Measurements from ENCODE around the gene CCR3. TPM values are rescaled to one million over a fixed set of nuclear protein-coding genes. Genes with fewer than 3 reads are reported as not detected.

Gene CCR3
- total RNA-seq, 1 donor from 2014 or later: not detected

DNA sequence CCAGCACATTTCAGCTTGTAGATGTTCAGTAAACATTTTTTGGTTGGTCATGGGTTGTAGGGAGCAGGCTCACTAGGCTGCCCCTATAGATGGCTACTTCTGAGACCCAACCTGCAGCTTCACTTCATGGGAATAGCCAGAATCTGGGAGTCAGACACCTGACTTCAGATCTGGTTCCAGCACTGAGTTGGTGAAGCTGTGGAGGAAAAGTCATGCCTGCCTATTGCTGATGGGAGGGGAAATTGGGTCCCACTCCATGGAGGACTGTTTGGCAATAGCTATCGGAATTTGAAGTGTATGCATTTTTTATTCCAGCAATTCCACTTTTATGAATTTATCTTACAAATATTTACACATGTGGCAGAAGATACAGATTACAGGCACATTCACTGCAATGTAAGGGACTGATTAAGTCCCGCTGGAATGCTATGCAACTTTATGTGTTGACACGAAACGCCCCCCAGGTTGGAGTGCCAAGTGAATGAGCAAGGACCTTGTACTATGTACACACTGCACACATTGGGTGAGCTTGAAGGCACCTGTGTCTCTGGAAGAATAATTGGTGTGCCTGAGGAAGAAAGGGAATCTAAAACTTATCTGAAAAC is 26.3 kb upstream of the CCR3 start:
- DNase-seq (ENCODE audit: low spot score): no peak

GRCh38 chr3:46218196-46218709 is 24.0 kb upstream of the CCR3 start:
- intact Hi-C loops (cut with DNase I): no loop called here
- DNase-seq (ENCODE audit: low spot score): no peak

More for the DNA sequence above, 26.3 kb upstream of the CCR3 start:
- intact Hi-C loops (cut with DNase I): no loop called here

GRCh38 chr3:46221391-46221790 is 20.9 kb upstream of the CCR3 start:
- DNase-seq (ENCODE audit: low spot score): no peak
- intact Hi-C loops (cut with DNase I): no loop called here

- intact Hi-C loops (cut with DNase I): no loop called here
- no peak for DNase-seq (ENCODE audit: low spot score)
These were observed 20.3 kb upstream of the CCR3 start for GRCh38 chr3:46221938-46222337.

DNA sequence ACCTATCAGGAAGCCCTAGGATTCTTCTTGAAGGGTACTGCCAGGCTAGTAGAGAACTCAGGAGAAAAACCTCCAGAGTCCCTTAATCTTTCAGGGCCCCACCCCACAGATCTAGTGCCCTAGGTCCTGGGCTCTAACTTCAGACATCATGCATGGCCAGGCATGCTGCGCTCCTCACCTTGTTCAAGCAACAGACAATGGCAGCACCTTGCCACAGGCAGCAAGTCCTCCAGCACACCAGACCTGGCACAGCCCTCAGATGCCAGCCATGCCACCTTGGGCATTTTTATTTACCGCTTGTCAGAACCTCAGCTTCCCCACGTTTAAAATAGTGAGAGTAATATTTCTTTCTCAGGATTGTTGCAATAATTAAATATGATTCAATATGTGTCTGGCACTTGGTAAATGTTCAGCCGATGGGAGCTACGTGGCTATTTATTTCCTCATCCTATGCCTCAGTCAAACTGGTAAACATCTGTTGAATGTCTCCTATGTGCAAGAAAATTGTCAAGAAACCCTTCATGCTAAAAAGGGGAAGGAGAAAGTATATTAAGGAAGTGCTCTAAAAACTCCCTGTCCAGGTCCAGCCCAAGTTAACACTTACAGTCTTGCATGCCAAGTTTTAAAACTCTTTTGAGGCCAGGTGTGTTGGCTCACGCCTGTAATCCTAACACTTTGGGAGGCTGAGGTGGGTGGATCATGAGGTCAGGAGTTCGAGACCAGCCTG is 19.7 kb upstream of the CCR3 start:
- no peak for DNase-seq (ENCODE audit: low spot score)
- intact Hi-C loops (cut with DNase I): no loop called here

DNA sequence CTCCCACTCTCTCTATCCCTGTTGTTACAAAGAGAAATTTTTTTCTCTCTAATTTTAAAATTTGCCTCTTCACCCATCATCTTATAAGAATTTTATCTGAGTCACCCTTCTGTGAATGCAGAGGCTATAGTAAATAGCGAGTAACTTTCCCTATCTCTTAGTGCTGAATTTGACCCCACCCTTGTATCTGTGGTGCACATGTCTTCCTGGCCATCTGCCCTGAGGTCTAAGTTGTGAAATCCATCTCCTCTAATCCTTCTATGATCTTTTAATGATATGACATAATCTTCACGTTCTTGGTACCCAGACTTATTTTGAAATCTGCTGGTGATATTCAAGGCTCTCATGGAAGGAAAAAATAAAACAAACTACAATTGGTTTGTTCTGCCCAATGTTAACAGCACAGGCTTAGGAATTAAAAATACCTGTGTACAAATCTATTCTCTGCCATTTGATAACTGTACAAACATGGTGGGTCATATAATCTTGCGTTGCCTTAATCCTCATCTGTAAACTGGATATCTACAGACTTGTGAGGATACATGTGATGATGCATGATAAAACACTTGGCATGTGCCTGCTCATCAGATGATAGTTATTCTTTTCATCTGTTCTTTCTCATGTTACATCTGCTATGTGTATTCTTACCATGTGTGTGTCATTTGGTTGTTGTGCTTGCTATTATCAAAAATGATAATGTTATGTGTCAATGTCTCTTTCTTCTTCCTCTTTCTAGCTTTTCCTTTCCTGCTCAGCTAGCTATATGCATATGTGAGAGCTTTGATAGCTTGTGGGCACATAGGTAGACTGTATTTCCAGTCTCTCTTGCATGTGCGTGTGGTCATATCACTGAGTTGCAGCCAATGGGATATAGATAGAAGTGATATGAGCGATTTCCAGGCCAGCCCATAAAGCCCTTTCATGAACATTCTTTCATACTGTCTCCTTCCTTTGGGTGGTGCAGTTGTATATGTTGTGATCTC is 13.7 kb upstream of the CCR3 start:
- intact Hi-C loops (cut with DNase I): no loop called here
- no peak for DNase-seq (ENCODE audit: low spot score)

DNA sequence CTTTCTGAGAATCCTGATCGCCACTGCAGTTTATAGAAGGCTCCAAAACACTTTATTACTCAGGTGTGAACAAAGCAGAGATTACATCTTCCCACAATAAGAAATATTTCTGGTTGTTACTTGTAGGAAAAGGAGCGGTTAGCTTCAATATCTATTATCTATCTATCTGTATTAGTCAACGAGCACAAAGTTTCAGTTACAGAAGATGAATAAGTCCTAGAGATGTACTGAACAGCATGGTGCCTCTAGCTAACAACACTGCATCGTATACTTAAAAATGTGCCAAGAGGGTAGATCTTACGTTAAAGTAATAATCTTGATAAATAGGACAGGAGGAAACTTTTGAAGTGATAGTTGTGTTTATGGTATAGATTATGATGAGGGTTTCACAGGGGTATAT is 10.9 kb upstream of the CCR3 start:
- no peak for DNase-seq (ENCODE audit: low spot score)
- intact Hi-C loops (cut with DNase I): no loop called here

DNA sequence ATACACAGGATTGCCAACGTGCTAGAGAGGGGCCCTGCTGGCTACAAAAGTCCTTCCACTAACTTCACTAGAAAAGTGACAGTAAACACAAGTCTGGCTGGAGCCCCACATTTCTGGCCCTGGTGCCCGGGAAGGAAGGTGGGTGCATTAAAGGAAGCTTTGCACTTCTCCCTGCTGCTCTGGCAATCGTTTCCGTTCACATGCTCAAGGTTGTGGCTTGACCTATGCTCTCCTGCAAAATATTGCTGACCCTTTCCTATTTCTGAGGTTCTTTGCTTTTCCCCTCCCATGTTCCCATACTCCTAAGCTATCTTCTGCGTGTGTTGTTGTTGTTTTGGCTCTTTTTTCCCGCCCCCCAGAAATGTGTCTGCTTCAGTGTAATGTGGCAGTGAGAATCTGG is 9.1 kb upstream of the CCR3 start:
- intact Hi-C loops (cut with DNase I): no loop called here
- DNase-seq (ENCODE audit: low spot score): no peak

GRCh38 chr3:46235425-46235824 is 6.8 kb upstream of the CCR3 start:
- intact Hi-C loops (cut with DNase I): no loop called here
- DNase-seq (ENCODE audit: low spot score): no peak

DNA sequence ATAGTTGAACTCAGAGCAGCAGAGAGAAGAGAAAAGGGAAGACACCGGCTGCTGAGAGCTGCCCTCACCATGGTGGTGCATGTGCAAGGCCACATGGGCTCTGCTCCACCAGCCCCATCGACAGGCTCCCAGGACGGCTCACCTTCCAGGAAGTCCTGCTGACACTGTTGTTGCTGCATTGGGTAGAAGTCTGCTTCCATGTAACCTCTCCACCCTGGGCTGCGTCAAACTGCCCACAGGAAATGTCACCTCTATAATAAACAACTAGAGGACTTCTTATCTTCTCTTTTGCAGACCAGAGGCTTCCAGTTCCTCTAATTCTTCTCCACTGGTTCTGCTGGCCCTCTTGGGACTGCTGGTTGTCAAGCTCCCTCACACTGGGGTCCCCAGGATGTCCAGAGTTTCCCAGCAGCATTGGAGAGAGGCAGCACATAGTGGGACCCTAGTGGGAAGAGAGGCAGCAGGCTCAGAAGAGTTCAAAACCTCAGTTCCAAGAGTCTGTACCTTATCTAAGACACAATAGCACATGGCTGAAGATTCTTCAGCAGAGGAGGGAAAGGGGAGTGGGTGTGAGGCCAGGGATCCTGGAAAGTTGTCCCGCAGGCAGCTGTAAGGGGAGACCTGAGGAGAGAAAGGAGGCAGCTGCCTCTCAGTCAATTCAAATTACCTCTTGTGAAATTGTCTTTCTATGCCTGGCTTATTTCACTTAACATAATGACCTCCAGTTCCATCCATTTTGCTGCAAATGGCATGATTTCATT is 5.8 kb upstream of the CCR3 start:
- DNase-seq (ENCODE audit: low spot score): no peak
- intact Hi-C loops (cut with DNase I): no loop called here

DNA sequence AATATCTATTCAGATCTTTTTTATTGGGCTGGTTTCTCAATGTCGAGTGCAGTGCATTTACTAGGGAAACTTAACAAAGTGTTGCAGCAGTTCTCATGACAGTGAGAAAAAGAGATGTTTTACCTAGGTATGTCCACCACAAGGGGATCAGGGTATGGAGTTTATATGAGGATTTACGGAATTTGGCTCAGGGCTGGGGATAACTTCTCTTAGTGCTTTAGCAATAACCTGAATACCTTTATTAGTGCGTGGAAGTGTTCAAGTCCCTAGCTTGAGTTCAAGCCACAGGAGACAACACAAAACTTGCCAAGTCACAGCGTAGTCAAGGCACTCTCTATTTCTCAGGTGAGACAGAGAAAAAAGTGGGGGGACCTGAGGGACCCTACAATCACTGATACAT is 3.9 kb upstream of the CCR3 start:
- no peak for DNase-seq (ENCODE audit: low spot score)

GRCh38 chr3:46239301-46239938 is 2.8 kb upstream of the CCR3 start:
- no peak for DNase-seq (ENCODE audit: low spot score)
- intact Hi-C loops (cut with DNase I): no loop called here

More for the DNA sequence above, 3.9 kb upstream of the CCR3 start:
- intact Hi-C loops (cut with DNase I): no loop called here

- intact Hi-C loops (cut with DNase I): no loop called here
- DNase-seq (ENCODE audit: low spot score): no peak
These were observed 2.3 kb upstream of the CCR3 start for GRCh38 chr3:46239952-46240351.

DNA sequence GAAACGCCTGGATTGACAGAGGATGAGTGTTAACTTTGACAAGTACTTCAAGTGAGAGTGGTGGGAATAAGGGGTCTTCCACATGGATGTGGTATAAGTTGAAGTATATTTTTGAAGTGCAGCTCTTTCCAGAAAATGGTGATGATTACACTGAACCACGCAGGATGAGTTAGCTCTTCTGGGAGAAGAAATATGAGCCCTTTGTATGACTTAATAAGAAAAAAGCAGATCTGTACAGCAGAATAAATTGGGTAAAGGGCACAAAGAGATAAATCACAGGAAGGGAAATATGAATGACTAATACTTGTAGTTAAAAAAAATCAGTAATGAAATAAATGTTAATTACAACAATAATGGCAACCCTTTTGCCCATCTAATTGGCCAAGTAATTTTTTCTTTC is 1.3 kb downstream of the CCR3 start:
- DNase-seq (ENCODE audit: low spot score): no peak
- intact Hi-C loops (cut with DNase I): no loop called here

- intact Hi-C loops (cut with DNase I): no loop called here
- DNase-seq (ENCODE audit: low spot score): no peak
These were observed 2.9 kb downstream of the CCR3 start for GRCh38 chr3:46245146-46245545.

DNA sequence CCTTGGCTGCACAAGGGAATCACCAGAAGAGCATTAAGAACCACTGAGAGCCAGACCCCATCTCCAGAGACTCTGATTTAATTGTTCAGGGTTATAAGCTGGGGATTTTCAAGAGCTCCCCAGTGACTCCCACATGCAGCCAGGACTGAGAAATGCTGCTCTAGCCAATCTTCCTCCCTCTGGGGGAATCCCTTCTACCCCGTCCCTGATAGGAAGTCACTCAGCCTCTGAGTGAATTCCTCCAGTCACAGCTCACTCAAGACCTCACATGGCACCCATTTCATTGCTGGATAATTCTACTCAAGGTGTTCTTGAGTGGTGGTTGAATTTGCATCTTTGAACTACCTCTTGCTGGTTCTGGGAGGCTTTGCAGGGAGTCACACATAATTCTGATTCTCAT is 10.7 kb downstream of the CCR3 start:
- intact Hi-C loops (cut with DNase I): no loop called here

DNA sequence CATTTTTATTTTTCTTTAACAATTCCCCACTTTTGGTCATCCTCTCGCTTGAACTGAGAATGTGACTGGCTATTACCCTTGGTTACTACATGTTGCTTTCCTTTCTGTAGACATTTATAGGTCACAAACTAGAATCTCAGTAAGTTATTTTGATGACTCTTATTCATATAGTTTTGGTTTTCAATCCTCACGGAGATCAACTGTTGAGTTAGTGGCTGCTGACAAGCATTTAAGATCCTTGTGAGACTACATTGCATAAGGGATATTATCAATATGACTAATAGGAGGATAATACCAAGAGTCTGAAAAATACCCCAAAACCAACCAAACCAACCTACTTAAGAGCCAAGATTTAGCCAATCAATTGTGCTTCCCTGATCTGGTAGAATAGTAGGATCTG is 16.3 kb downstream of the CCR3 start:
- intact Hi-C loops (cut with DNase I): no loop called here

More for the DNA sequence above, 10.7 kb downstream of the CCR3 start:
- no peak for DNase-seq (ENCODE audit: low spot score)

GRCh38 chr3:46261926-46262594 is 19.8 kb downstream of the CCR3 start:
- DNase-seq (ENCODE audit: low spot score): no peak
- intact Hi-C loops (cut with DNase I): no loop called here

More for the DNA sequence above, 16.3 kb downstream of the CCR3 start:
- DNase-seq (ENCODE audit: low spot score): no peak

Measured in cardiac septum (tissue), 1 donor.